WERI-Rb-1 (cell line): ENCODE measurements around the gene TMEM121.
"Not testable (repeated sequence)": the region's sequence is repeated elsewhere in the genome, so short reads cannot be mapped to it uniquely, and the experiment has no call there.

ENCODE experiments used
- DNase-seq: peaks from one replicate; pipeline ENCODE4 v3.0.0-alpha.2; 2020
- H3K27ac ChIP-seq: fragments of 250-450 bp; sonication (Bioruptor Pico); 2 replicates; pipeline ENCODE4 v1.5.1; 2020; ENCODE audit warnings: mild to moderate bottlenecking, moderate library complexity
- H3K27me3 ChIP-seq: fragments of 250-450 bp; sonication (Bioruptor Pico); 2 replicates; pipeline ENCODE4 v1.5.1; 2021; ENCODE audit warnings: mild to moderate bottlenecking, low read depth, moderate library complexity; ENCODE audit not compliant: insufficient read depth, severe bottlenecking
- H3K36me3 ChIP-seq: fragments of 250-450 bp; sonication (Bioruptor Pico); 2 replicates; pipeline ENCODE4 v1.5.1; 2020; ENCODE audit warnings: mild to moderate bottlenecking, moderate library complexity
- H3K4me3 ChIP-seq: 2 replicates; pipeline ENCODE4 v1.5.1; 2011; ENCODE audit warnings: low read depth, mild to moderate bottlenecking, control low read depth, low read length
- H3K9me3 ChIP-seq: fragments of 250-450 bp; sonication (Bioruptor Pico); 2 replicates; pipeline ENCODE4 v1.5.1; 2021; ENCODE audit warnings: mild to moderate bottlenecking, moderate library complexity; ENCODE audit not compliant: severe bottlenecking
- TF ChIP-seq, protein P1 (sequence below): IDR thresholded peaks from 2 replicates; pipeline ENCODE4 v1.5.1; 2011; ENCODE audit warnings: low read depth, mild to moderate bottlenecking, control low read depth, inconsistent platforms, low read length

The TMEM121 gene

DNA sequence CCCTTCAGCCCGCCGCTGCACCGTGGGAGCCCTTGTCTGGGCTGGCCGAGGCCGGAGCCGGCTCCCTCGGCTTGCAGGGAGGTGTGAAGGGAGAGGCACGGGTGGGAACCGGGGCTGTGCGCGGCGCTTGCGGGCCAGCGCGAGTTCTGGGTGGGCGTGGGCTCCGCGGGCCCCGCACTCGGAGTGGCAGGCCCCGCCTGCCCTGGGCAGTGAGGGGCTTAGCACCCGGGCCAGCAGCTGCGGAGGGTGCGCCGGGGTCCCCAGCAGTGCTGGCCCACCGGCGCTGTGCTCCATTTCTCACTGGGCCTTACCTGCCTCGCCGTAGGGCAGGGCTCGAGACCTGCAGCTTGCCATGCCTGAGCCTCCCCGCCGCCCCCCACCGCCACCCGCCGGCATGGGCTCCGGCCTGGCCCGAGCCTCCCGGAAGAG is 21.4 kb downstream of the TMEM121 start:
- DNase-seq = no peak
- TF ChIP-seq, protein P1, sequence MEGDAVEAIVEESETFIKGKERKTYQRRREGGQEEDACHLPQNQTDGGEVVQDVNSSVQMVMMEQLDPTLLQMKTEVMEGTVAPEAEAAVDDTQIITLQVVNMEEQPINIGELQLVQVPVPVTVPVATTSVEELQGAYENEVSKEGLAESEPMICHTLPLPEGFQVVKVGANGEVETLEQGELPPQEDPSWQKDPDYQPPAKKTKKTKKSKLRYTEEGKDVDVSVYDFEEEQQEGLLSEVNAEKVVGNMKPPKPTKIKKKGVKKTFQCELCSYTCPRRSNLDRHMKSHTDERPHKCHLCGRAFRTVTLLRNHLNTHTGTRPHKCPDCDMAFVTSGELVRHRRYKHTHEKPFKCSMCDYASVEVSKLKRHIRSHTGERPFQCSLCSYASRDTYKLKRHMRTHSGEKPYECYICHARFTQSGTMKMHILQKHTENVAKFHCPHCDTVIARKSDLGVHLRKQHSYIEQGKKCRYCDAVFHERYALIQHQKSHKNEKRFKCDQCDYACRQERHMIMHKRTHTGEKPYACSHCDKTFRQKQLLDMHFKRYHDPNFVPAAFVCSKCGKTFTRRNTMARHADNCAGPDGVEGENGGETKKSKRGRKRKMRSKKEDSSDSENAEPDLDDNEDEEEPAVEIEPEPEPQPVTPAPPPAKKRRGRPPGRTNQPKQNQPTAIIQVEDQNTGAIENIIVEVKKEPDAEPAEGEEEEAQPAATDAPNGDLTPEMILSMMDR = no peak
- H3K27me3 ChIP-seq = peaks cover 48% of the 10 kb centered on the region
- peaks cover 11% of the 10 kb centered on the region for H3K9me3 ChIP-seq
- H3K27ac ChIP-seq = no peak overlapping the region
- H3K36me3 ChIP-seq = no peaks in the 10 kb centered on the region
- no peak overlapping the region for H3K4me3 ChIP-seq

DNA sequence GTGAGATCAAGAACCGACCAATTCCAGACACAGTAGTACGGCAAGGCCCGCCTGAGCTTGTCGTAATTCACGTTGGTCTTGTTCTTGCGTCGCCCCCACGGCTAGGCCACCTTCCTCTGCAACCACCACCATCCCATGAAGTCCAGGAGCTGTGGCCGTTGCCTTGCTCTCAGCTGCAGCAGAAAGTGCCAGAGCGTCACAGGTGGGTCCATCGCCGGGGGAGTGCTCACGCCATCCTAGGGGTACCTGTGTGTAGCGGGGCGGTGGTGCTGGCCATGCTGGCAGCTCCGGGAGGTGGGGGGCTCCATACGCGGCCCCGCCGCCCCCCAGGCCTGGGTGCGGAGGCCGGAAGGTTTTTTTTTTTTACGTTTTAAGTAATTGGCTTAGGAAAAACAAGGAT is 23.1 kb downstream of the TMEM121 start:
- TF ChIP-seq, protein P1 = no peak
- Histone ChIP-seq H3K36me3 (no peaks in the 10 kb centered on the region), H3K9me3 (peaks cover 6% of the 10 kb centered on the region), H3K27ac (no peak overlapping the region), H3K4me3 (no peak overlapping the region), H3K27me3 (peaks cover 40% of the 10 kb centered on the region)
- DNase-seq = no peak

DNA sequence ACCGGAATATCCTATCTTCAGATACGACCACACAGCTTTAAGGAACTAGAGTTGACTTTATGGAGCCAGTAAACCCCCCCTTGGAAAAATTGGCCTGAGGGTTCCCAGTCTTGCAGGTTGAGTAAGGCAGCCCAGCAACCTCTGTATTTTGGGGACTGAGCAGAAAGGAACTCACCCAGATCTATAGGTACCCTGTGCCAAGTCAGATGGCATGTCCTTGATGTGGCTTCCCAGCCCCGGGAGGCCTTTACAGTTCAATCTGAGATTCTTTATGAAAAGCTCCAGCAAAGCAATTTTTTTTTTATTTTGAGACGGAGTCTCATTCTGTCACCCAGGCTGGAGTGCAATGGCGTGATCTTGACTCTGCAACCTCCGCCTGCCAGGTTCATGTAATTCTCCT is 27.6 kb downstream of the TMEM121 start:
- peaks cover 32% of the 10 kb centered on the region for H3K27me3 ChIP-seq

DNA sequence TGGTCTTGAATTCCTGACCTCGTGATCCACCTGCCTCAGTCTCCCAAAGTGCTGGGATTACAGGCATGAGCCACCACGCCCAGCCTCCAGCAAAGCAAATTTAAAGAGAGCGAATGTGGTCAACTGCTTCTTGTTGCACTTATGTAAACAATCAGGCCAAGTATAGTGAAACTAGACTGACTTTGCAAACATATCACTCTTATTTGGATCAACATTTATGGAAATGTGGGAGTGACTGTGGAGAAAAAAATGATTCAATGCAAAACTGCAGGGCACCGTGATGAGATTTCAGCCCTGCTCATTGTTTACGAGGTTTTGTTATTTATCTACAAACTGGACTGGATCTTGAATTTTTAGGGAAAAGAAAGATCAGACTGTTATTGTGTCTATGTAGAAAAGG is 28.1 kb downstream of the TMEM121 start:
- H3K4me3 ChIP-seq = no peak overlapping the region
- H3K27me3 ChIP-seq = peaks cover 31% of the 10 kb centered on the region
- TF ChIP-seq, protein P1 = no peak
- H3K9me3 ChIP-seq = no peaks in the 10 kb centered on the region
- H3K27ac ChIP-seq = no peak overlapping the region
- H3K36me3 ChIP-seq = no peaks in the 10 kb centered on the region
- DNase-seq = no peak

More for the DNA sequence above, 27.6 kb downstream of the TMEM121 start:
- DNase-seq = no peak
- Histone ChIP-seq H3K27ac (no peak overlapping the region), H3K36me3 (no peaks in the 10 kb centered on the region), H3K4me3 (no peak overlapping the region), H3K9me3 (no peaks in the 10 kb centered on the region)
- TF ChIP-seq, protein P1 = no peak

DNA sequence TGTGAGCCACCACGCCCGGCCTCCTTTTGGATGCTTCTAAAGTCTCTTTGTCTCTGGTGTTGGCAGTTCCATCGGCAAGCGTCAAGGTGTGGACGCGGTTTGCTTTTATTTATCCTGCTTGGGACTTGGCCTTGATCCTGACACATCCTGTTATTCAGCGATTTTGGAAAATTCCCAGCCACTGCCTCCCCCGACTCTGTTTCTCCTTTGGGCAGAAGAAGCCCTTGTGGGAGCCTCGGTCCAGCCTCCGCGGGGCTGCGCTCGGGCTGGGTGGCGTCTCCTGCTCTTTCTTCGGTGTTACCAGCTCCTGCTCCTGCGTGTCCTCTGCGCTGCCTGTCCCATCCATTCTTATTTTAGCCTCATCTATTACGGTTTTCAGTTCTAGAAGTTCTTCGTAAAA is 31.3 kb downstream of the TMEM121 start:
- not testable (repeated sequence) for H3K27me3 ChIP-seq, H3K9me3 ChIP-seq, DNase-seq, H3K27ac ChIP-seq, H3K4me3 ChIP-seq, H3K36me3 ChIP-seq

DNA sequence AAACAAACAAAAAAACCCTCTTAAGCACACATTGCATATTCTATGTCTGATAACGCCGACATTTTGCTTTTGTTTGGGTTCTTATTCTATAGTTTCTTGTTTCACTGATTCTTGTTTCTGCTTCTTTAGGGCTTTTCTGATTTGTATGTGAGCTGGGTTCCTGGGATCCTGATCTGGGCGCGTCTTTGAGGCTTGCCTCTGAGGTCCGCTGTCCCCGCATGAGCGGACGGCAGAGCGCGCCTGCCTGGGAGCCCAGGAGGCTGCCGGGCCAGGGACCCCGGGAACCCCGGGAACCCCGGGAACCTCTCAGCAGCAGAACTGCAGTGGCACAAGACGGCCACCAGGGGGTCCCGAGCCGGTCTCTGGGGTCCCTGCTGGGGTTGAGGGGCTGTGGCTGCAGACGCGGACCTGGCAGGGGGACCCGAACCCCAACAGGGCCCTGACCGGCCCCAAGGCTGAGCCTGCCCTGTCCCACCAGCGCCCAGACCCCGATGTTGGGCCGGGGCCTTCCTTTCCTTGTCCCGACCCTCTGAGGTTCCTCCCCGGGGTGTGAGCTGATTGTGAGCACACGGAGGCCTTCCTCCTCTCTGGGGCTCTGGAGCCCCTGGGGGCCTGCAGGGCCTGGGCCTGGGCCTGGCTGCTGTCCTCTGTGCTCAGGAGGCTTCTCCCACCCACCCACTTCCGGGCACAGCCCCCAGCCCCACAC is 32.2 kb downstream of the TMEM121 start:
- DNase-seq, H3K36me3 ChIP-seq, H3K27ac ChIP-seq, H3K27me3 ChIP-seq, H3K9me3 ChIP-seq, H3K4me3 ChIP-seq: not testable (repeated sequence)

DNA sequence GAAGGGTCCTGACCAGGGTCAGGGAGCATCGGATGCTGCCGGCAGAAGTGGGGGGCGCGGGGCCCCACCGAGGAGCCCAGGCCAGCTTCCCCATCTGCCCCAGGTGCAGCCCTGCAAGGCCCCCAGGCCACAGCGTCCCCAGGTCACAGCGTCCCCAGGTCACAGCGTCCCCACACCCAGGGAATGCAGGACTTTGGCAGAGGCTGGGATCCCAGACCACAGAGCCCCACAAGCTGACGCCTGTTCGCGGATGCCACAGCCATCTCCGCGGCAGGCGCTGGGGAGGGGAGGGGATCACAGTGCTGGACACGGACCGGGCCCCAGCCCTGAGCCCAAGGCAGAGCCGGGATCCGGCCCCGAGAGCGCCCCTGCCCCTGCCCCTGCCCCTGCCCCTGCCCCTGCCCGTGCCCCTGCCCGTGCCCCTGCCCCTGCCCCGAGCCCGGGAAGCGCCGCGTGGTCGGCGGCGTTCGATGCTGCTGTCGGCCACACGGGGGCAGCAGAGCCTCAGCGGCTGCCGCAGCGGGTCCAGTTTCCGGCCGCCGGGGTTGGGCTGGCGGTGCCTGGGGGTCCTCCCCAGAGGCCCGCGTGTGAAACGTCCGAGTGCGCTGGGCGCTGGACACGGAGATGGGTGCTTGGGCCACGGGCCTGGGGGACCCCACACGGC is 33.1 kb downstream of the TMEM121 start:
- not testable (repeated sequence) for H3K27me3 ChIP-seq, DNase-seq, H3K27ac ChIP-seq, H3K9me3 ChIP-seq, H3K36me3 ChIP-seq, H3K4me3 ChIP-seq

DNA sequence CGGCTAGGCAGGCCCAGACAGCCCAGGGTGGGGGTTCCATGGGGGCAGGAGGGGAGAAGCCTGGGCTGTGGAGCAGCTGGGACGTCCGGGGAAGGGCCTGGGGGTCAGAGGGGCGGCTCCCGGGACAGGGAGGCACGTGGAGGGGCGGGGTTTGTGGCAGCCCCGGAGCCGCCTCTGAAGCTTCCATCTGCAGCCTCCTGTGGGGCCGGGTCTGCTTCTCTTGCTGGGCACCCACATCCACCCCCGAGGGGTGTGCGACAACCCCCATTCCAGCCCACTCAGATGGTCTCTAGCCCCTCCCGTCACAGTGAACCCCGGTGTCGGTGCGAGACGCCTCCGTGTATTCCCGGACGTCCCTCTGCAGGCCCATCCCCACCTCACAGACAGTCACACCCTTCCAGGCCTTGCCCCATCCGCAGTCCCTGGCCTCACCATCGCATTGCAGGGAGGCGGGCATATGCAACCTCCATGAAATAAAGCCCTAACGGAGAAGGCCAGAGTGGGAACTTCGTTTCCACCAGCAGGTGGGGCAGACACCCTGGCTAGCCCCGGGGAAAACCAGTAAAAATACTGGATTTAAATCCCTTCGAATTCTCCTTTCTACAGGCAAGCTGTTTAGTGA is 33.8 kb downstream of the TMEM121 start:
- H3K9me3 ChIP-seq, H3K36me3 ChIP-seq, H3K4me3 ChIP-seq, H3K27me3 ChIP-seq, H3K27ac ChIP-seq: not testable (repeated sequence)
- peak; percentile 41 for DNase-seq

DNA sequence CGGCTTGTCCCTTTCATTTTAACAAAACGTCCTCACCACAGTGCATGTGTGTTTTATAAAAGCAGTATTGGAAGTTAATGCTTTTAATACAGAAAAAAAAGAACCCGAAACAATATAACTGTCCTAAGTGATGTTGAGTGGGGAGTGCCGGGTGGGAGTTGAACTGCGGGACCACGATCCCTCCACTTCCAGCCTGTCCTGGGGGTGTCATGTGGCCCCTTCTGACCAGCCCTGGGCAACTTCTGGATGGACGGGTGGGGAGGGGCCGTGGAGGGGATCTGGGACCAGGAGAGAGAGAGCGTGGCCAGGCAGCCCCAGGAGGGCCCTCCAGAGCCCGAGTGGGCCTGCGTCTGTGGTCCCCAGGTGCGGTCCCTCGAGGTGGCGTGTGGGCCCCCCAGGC is 35.0 kb downstream of the TMEM121 start:
- H3K9me3 ChIP-seq, H3K36me3 ChIP-seq, H3K27ac ChIP-seq, H3K4me3 ChIP-seq, H3K27me3 ChIP-seq, DNase-seq: not testable (repeated sequence)
